ENCODE measurements around the gene FBXL4.

DNA sequence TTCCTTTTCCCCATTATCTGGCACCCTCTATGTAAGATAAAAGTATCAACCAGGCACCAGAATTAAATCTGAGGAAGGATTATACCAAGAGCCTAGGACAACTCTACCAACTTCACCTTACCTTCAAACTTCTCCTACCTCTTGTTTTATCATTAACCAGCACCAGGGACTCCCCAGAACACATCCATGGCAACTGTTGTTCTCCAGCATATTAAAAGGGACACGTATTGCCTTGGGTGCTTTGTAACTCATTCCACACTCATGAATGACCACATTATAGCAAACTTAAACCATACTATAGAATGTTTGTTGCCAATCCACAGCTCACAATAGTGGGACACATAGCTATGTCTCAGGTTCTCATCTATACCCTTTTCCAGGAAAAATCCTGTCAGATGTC, 11.9 kb upstream of the FBXL4 start:
- TF ChIP-seq ARNTL (CRISPR knock-in tag; IDR thresholded peaks at IDR 0.05; ENCODE audit: borderline replicate concordance, low read depth) (no peak), BACH2 (CRISPR knock-in tag; IDR thresholded peaks at IDR 0.05; ENCODE audit: borderline replicate concordance) (no peak), CSDC2 (CRISPR knock-in tag; IDR thresholded peaks at IDR 0.05) (no peak), RARB (CRISPR knock-in tag; IDR thresholded peaks at IDR 0.05) (no peak)
- TF ChIP-seq, protein P1, sequence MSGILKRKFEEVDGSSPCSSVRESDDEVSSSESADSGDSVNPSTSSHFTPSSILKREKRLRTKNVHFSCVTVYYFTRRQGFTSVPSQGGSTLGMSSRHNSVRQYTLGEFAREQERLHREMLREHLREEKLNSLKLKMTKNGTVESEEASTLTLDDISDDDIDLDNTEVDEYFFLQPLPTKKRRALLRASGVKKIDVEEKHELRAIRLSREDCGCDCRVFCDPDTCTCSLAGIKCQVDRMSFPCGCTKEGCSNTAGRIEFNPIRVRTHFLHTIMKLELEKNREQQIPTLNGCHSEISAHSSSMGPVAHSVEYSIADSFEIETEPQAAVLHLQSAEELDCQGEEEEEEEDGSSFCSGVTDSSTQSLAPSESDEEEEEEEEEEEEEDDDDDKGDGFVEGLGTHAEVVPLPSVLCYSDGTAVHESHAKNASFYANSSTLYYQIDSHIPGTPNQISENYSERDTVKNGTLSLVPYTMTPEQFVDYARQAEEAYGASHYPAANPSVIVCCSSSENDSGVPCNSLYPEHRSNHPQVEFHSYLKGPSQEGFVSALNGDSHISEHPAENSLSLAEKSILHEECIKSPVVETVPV (CRISPR knock-in tag; IDR thresholded peaks at IDR 0.05) = no peak
- TF ChIP-seq, protein P2, sequence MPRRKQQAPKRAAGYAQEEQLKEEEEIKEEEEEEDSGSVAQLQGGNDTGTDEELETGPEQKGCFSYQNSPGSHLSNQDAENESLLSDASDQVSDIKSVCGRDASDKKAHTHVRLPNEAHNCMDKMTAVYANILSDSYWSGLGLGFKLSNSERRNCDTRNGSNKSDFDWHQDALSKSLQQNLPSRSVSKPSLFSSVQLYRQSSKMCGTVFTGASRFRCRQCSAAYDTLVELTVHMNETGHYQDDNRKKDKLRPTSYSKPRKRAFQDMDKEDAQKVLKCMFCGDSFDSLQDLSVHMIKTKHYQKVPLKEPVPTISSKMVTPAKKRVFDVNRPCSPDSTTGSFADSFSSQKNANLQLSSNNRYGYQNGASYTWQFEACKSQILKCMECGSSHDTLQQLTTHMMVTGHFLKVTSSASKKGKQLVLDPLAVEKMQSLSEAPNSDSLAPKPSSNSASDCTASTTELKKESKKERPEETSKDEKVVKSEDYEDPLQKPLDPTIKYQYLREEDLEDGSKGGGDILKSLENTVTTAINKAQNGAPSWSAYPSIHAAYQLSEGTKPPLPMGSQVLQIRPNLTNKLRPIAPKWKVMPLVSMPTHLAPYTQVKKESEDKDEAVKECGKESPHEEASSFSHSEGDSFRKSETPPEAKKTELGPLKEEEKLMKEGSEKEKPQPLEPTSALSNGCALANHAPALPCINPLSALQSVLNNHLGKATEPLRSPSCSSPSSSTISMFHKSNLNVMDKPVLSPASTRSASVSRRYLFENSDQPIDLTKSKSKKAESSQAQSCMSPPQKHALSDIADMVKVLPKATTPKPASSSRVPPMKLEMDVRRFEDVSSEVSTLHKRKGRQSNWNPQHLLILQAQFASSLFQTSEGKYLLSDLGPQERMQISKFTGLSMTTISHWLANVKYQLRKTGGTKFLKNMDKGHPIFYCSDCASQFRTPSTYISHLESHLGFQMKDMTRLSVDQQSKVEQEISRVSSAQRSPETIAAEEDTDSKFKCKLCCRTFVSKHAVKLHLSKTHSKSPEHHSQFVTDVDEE (CRISPR knock-in tag; IDR thresholded peaks at IDR 0.05) = no peak
